ENCODE results near the gene NECTIN4.

DNA sequence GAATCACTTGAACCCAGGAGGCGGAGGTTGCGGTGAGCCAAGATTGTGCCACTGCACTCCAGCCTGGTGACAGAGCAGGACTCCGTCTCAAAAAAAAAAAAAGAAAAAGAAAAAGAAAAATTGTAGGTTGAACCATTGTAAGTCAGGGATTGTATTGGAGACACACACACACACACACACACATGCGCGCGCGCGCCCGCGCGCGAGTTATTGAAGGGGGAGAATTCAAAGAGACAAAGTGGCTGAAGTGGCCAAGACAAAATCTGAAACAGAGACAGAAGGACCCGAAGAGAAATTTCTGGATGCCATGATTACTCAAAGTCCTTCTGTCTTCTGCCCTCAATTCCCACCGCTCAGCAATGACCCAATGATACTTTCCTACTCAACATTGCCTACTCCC lies 5.1 kb upstream of the NECTIN4 start:
- TF ChIP-seq, protein P1, sequence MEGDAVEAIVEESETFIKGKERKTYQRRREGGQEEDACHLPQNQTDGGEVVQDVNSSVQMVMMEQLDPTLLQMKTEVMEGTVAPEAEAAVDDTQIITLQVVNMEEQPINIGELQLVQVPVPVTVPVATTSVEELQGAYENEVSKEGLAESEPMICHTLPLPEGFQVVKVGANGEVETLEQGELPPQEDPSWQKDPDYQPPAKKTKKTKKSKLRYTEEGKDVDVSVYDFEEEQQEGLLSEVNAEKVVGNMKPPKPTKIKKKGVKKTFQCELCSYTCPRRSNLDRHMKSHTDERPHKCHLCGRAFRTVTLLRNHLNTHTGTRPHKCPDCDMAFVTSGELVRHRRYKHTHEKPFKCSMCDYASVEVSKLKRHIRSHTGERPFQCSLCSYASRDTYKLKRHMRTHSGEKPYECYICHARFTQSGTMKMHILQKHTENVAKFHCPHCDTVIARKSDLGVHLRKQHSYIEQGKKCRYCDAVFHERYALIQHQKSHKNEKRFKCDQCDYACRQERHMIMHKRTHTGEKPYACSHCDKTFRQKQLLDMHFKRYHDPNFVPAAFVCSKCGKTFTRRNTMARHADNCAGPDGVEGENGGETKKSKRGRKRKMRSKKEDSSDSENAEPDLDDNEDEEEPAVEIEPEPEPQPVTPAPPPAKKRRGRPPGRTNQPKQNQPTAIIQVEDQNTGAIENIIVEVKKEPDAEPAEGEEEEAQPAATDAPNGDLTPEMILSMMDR (IDR thresholded peaks at IDR 0.05; ENCODE audit: insufficient read depth, low read length, poor library complexity, severe bottlenecking), result no peak
- TF ChIP-seq EZH2phosphoT487 (conservative IDR thresholded peaks at IDR 0.05; ENCODE audit: low read length), result no peak
